Immature natural killer cell (primary cell): ENCODE measurements around the gene ERBB3. TPM values are rescaled to one million over a fixed set of nuclear protein-coding genes. Genes with fewer than 3 reads are reported as not detected.
A peak's percentile ranks its signal among the peaks of the same experiment; 100 is the strongest.
"Not testable (repeated sequence)": the region's sequence is repeated elsewhere in the genome, so short reads cannot be mapped to it uniquely, and the experiment has no call there.

Experiments used
- DNase-seq, 3 donors: peaks; one replicate each; pipeline ENCODE4 v3.0.0; 2022; ENCODE audit warnings: mixed read lengths in 1 of 3
- H3K27ac Mint-ChIP-seq, 6 donors: one replicate each; pipeline ENCODE4 v1.8.0; 2020; ENCODE audit warnings: mixed read lengths in 6 of 6, mild to moderate bottlenecking in 5 of 6, inconsistent platforms in 4 of 6, moderate library complexity in 3 of 6
- H3K27me3 Mint-ChIP-seq, 3 donors: one replicate each; pipeline ENCODE4 v1.8.0; 2020 to 2021; ENCODE audit warnings: low read depth in 3 of 3, mild to moderate bottlenecking in 3 of 3, mixed read lengths in 3 of 3, moderate library complexity in 3 of 3, inconsistent platforms in 1 of 3
- H3K36me3 Mint-ChIP-seq, 3 donors: one replicate each; pipeline ENCODE4 v1.8.0; 2020; ENCODE audit warnings: mixed read lengths in 3 of 3, inconsistent platforms in 2 of 3, mild to moderate bottlenecking in 2 of 3
- H3K4me1 Mint-ChIP-seq, 2 donors: one replicate each; pipeline ENCODE4 v1.8.0; 2020; ENCODE audit warnings: inconsistent platforms in 2 of 2, mild to moderate bottlenecking in 2 of 2, mixed read lengths in 2 of 2, moderate library complexity in 1 of 2
- H3K4me3 Mint-ChIP-seq, 5 donors: one replicate each; pipeline ENCODE4 v1.8.0; 2020; ENCODE audit warnings: mild to moderate bottlenecking in 5 of 5, mixed read lengths in 5 of 5, inconsistent platforms in 3 of 5, moderate library complexity in 3 of 5
- H3K9me3 Mint-ChIP-seq, 6 donors: one replicate each; pipeline ENCODE4 v1.8.0; 2020; ENCODE audit warnings: mild to moderate bottlenecking in 6 of 6, mixed read lengths in 6 of 6, inconsistent platforms in 4 of 6, moderate library complexity in 3 of 6
- polyA plus RNA-seq, 3 donors: library from polyadenylated mRNA; unstranded; fragments of 300-500 nt; fragmentation: Illumina TruSeq; gene quantifications; one replicate each; pipeline ENCODE4 v1.2.3, GENCODE V29; 2021

The ERBB3 gene
- polyA plus RNA-seq, 3 donors from 2014 or later: not detected

- Mint-ChIP-seq H3K9me3 (no peaks in the 10 kb centered on the region), H3K27me3 (peaks cover 4 to 11% (median 7%) of the 10 kb centered on the region in 3 donors), H3K27ac (peak overlapping the region; percentile 93 to 99 (median 96)), H3K36me3 (peaks cover 4 to 26% (median 9%) of the 10 kb centered on the region in 3 donors), H3K4me3 (peak overlapping the region; percentile 92 to 100 (median 96)), H3K4me1 (peaks cover 50 to 57% of the 10 kb centered on the region in 2 donors)
- no peak for DNase-seq
These were observed 25.6 kb downstream of the ERBB3 start for GRCh38 chr12:56105609-56105902.

DNA sequence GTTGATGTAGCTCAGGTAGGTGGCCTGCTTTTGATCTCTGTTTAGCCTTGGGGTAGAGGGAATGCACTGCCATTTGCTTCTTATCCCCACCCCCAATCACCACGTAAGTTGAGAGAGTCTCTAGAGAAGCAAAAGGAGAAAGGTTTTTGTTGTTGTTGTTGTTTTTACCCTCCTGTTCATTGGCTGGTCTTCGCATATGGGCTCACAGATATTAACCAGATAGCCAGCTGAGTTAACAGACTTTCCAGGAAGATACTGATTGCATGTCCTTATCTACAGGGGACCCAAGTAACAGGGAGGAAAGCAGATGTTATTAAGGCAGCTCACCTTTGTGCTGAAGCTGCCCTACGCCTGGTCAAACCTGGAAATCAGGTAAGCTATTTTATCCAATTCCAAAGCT is 27.3 kb downstream of the ERBB3 start:
- Mint-ChIP-seq H3K36me3 (peaks cover 13 to 36% (median 16%) of the 10 kb centered on the region in 3 donors), H3K9me3 (no peaks in the 10 kb centered on the region), H3K27ac (peak overlapping the region in 2 of 6 donors; percentile 31 to 75), H3K4me1 (peaks cover 43 to 47% of the 10 kb centered on the region in 2 donors), H3K27me3 (peaks cover 4 to 9% (median 7%) of the 10 kb centered on the region in 3 donors), H3K4me3 (no peak overlapping the region)
- no peak for DNase-seq

DNA sequence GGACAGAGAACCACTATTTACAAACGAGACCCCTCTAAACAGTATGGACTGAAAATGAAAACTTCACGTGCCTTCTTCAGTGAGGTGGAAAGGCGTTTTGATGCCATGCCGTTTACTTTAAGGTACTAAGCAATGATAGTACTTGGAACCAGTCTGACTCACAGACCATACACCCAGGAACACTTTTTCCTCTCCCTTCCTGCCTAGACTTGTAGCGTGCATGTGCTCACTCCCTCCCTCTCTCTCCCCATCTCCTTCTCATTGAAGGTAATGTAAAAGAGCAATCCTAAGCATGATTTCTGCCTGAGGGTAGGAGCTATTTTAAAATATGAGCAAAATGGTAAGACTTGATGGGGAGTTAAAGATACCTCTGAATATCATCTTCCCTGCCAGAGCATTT is 30.6 kb downstream of the ERBB3 start:
- no peaks in the 10 kb centered on the region for H3K9me3 Mint-ChIP-seq
- no peak overlapping the region for H3K4me3 Mint-ChIP-seq
- peaks cover 21 to 51% (median 24%) of the 10 kb centered on the region in 3 donors for H3K36me3 Mint-ChIP-seq
- no peak for DNase-seq
- peak overlapping the region in 2 of 6 donors; percentile 13 to 17 for H3K27ac Mint-ChIP-seq
- H3K27me3 Mint-ChIP-seq: peaks cover 0 to 2% (median 0%) of the 10 kb centered on the region in 3 donors
- peaks cover 14 to 15% of the 10 kb centered on the region in 2 donors for H3K4me1 Mint-ChIP-seq

GRCh38 chr12:56114084-56114483 is 34.1 kb downstream of the ERBB3 start:
- Mint-ChIP-seq H3K9me3 (no peaks in the 10 kb centered on the region), H3K4me1 (peaks cover 27 to 28% of the 10 kb centered on the region in 2 donors), H3K36me3 (peaks cover 24 to 40% (median 32%) of the 10 kb centered on the region in 3 donors), H3K27ac (peak overlapping the region; percentile 12 to 69 (median 38)), H3K4me3 (peak overlapping the region in 3 of 5 donors; percentile 11 to 29 (median 19)), H3K27me3 (peaks cover 12 to 16% (median 16%) of the 10 kb centered on the region in 3 donors)
- no peak for DNase-seq

DNA sequence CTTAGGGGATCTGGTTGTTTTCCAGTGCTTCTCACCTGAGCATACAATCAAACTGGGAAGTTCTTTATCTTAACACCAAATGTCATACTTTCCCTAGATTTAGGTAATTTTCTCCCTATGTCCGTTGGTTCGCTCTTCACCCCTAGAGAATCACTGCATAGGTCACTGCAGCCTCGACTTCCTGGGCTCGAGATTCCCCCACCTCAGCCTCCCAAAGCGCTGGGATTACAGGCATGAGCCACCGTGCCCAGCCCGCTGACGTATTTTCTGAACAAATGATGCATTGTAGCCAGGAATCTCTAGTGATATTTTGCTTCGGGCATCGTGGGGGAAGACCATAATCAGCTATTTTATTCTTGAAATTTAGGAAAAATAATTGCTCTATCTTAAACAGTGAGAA is 35.4 kb downstream of the ERBB3 start:
- peaks cover 12 to 20% (median 16%) of the 10 kb centered on the region in 3 donors for H3K27me3 Mint-ChIP-seq
- peaks cover 18 to 33% (median 30%) of the 10 kb centered on the region in 3 donors for H3K36me3 Mint-ChIP-seq
- peak overlapping the region; percentile 95 to 99 (median 97) for H3K4me3 Mint-ChIP-seq
- H3K4me1 Mint-ChIP-seq: peaks cover 36 to 37% of the 10 kb centered on the region in 2 donors
- H3K27ac Mint-ChIP-seq: peak overlapping the region; percentile 96 to 99 (median 98)
- no peaks in the 10 kb centered on the region for H3K9me3 Mint-ChIP-seq
- no peak for DNase-seq

DNA sequence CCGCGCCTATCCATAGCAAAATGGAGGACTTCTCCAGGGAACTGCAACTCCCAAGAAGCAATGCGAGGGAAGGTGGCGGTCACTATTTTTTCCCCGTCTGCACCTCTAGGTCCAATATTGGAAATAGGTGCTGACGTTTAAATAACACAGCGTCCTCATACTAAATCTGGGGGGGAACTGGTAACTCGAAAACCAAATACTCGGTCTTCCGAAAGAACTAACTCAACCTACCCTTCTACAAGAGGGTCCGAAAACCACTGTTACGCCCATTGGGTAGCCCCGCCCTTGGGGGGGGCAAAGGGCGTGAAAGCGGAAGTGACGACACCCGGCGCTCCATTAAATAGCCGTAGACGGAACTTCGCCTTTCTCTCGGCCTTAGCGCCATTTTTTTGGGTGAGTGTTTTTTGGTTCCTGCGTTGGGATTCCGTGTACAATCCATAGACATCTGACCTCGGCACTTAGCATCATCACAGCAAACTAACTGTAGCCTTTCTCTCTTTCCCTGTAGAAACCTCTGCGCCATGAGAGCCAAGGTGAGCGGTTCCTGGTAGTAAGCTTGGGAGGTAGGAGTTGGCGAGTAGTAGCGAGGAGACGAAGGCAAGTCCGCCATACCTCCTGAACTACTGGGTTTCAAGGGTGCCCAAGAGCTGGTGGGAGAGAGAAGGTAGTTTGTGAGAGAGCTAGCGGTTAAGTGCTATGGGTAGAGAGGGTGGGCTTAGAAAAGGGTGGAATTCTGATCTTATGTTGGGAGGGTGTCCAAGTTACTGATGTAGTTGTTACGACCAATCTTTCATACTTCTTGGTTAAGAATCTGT is 36.5 kb downstream of the ERBB3 start, which contains the start of gene RPL41:
Gene RPL41 (plus strand): TSS at position 367 of the 815 bp plus-strand sequence.
- peaks cover 12 to 20% (median 16%) of the 10 kb centered on the region in 3 donors for H3K27me3 Mint-ChIP-seq
- DNase-seq: peak; percentile 94 to 95 (median 94)
- no peaks in the 10 kb centered on the region for H3K9me3 Mint-ChIP-seq
- peaks cover 37 to 39% of the 10 kb centered on the region in 2 donors for H3K4me1 Mint-ChIP-seq
- peak within 1 kb of the TSS; percentile 96 to 99 (median 98) for H3K27ac Mint-ChIP-seq
- H3K36me3 Mint-ChIP-seq: peaks cover 10 to 25% (median 22%) of the 10 kb centered on the region in 3 donors
- peak within 1 kb of the TSS; percentile 95 to 99 (median 97) for H3K4me3 Mint-ChIP-seq

- peak overlapping the region; percentile 96 to 99 (median 98) for H3K27ac Mint-ChIP-seq
- H3K4me3 Mint-ChIP-seq: peak overlapping the region; percentile 95 to 99 (median 97)
- H3K27me3 Mint-ChIP-seq: peaks cover 12 to 20% (median 16%) of the 10 kb centered on the region in 3 donors
- DNase-seq, H3K9me3 Mint-ChIP-seq: not testable (repeated sequence)
- H3K4me1 Mint-ChIP-seq: peaks cover 37 to 39% of the 10 kb centered on the region in 2 donors
- H3K36me3 Mint-ChIP-seq: peaks cover 8 to 22% (median 20%) of the 10 kb centered on the region in 3 donors
These were observed 37.2 kb downstream of the ERBB3 start for GRCh38 chr12:56117082-56117706.

GRCh38 chr12:56117778-56118687 is 38.1 kb downstream of the ERBB3 start, which contains the start of gene ZC3H10:
ZC3H10 (plus strand) TSS chr12:56118266; CDS start chr12:56120563, 2,297 bp downstream.
- no peaks in the 10 kb centered on the region for H3K9me3 Mint-ChIP-seq
- peaks cover 5 to 18% (median 14%) of the 10 kb centered on the region in 3 donors for H3K36me3 Mint-ChIP-seq
- H3K4me1 Mint-ChIP-seq: peaks cover 37 to 39% of the 10 kb centered on the region in 2 donors
- peak; percentile 98 to 99 (median 98) for DNase-seq
- peak within 1 kb of the TSS; percentile 95 to 99 (median 97) for H3K4me3 Mint-ChIP-seq
- peak within 1 kb of the TSS; percentile 96 to 99 (median 98) for H3K27ac Mint-ChIP-seq
- peaks cover 12 to 20% (median 16%) of the 10 kb centered on the region in 3 donors for H3K27me3 Mint-ChIP-seq

DNA sequence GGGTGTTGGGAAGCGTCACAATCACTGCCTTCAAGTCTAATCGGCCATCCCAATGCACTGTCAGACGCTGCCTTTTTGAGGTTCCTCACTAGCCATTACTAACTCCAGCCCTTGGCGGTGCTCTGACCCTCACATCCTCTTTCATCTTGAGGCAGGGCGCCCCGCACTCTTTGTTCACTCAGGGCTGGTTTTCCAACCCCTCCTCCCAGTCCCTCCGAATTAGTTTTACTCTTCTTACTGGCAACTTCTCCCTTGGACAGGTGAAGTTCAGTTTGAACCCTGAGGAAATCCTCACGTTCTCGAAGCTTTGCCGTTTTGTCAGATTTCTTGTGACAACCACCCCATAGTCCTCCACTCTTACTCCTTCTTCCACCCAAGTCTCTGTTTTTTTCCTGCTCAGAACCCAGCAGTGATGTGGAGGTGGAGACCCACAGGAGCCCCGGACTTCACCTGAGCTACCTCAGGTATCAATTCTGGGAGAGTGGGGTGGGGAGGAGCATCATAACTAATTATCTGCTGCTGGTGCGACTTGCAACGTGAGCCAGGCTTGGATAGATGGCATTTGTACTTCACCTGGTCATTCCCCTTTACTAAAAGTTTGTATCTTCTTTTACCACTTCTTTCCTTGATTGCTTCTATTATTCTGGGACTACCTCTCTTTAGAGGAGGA is 38.9 kb downstream of the ERBB3 start:
- peaks cover 39 to 40% of the 10 kb centered on the region in 2 donors for H3K4me1 Mint-ChIP-seq
- no peak for DNase-seq
- H3K36me3 Mint-ChIP-seq: peaks cover 3 to 10% (median 6%) of the 10 kb centered on the region in 3 donors
- H3K4me3 Mint-ChIP-seq: peak overlapping the region; percentile 95 to 99 (median 97)
- no peaks in the 10 kb centered on the region for H3K9me3 Mint-ChIP-seq
- H3K27me3 Mint-ChIP-seq: peaks cover 12 to 20% (median 16%) of the 10 kb centered on the region in 3 donors
- peak overlapping the region; percentile 96 to 99 (median 98) for H3K27ac Mint-ChIP-seq

DNA sequence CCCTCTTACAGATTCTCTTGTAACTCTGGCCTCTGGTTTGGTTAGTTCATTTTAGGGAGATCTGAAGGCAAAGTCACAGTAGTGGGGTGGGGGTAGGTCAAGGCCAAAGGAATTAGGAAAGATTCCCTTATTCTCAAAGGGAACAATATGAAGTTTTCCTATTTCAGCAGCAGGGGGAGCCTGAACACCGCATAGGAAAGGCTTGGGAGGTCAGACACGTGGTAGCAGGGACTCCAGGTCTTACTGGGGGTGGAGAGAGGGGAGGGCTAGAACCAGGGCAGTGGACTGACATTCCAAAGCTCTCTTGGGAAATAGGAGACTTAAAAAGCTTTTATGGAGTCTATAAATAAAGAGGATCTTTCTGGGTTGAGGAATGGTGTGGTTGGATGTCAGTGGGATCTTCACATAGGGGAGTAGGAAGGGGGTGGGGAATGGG is 39.4 kb downstream of the ERBB3 start:
- DNase-seq: peak; percentile 60 to 70 (median 70)

DNA sequence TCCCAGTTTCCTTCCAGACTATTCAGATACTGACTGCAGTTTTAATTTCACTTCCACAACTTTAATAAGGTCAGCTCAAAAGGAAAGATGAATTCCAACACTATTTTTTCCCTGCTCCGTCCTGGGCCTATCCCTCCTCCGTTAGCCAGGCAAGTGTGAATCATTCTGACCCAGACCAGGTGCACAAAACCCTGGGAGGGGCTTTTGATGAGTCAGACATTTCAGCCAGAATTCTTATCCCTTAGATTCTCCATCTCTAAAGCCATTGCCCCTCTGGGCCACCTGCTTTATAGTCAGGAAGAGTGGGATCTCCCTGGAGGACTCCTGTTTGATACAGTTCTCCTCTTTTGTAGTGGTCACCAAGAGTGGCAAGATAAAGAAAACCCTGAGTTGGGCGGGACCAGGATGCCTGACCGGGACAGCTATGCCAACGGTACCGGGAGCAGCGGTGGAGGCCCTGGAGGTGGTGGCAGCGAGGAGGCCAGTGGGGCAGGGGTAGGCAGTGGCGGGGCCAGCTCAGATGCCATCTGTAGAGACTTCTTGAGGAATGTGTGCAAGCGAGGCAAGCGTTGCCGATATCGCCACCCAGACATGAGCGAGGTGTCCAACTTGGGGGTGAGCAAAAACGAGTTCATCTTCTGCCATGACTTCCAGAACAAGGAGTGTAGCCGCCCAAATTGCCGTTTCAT is 40.3 kb downstream of the ERBB3 start:
- no peaks in the 10 kb centered on the region for H3K9me3 Mint-ChIP-seq
- DNase-seq: no peak
- H3K27ac Mint-ChIP-seq: peak overlapping the region in 2 of 6 donors; percentile 12 to 45
- peaks cover 3 to 8% (median 6%) of the 10 kb centered on the region in 3 donors for H3K36me3 Mint-ChIP-seq
- H3K4me3 Mint-ChIP-seq: no peak overlapping the region
- peaks cover 40 to 47% of the 10 kb centered on the region in 2 donors for H3K4me1 Mint-ChIP-seq
- peaks cover 12 to 20% (median 16%) of the 10 kb centered on the region in 3 donors for H3K27me3 Mint-ChIP-seq

More for the DNA sequence above, 39.4 kb downstream of the ERBB3 start:
- peaks cover 3 to 8% (median 6%) of the 10 kb centered on the region in 3 donors for H3K36me3 Mint-ChIP-seq
- peaks cover 39 to 46% of the 10 kb centered on the region in 2 donors for H3K4me1 Mint-ChIP-seq
- H3K27ac Mint-ChIP-seq: peak overlapping the region; percentile 96 to 99 (median 98)
- peak overlapping the region; percentile 95 to 99 (median 97) for H3K4me3 Mint-ChIP-seq
- H3K27me3 Mint-ChIP-seq: peaks cover 12 to 20% (median 16%) of the 10 kb centered on the region in 3 donors
- H3K9me3 Mint-ChIP-seq: no peaks in the 10 kb centered on the region
